ENCODE data around the gene SLC2A2.

- TF ChIP-seq NR2F2 (IDR thresholded peaks at IDR 0.05) (peak; percentile 14), CTCF (IDR thresholded peaks at IDR 0.05; ENCODE audit: low read depth, low read length, missing input control) (no peak), FOXA1 (IDR thresholded peaks at IDR 0.05) (no peak), JUND (IDR thresholded peaks at IDR 0.05) (no peak), REST (IDR thresholded peaks at IDR 0.05) (no peak), RAD21 (IDR thresholded peaks at IDR 0.05) (no peak), TAF1 (conservative IDR thresholded peaks at IDR 0.05) (no peak), SP1 (IDR thresholded peaks at IDR 0.05) (no peak), ATF3 (IDR thresholded peaks at IDR 0.05) (no peak), YY1 (IDR thresholded peaks at IDR 0.05) (no peak), RXRA (IDR thresholded peaks at IDR 0.05) (no peak), GABPA (IDR thresholded peaks at IDR 0.05 in 1 of 2, conservative IDR thresholded peaks at IDR 0.05 in 1 of 2) (no peak), EGR1 (IDR thresholded peaks at IDR 0.05; ENCODE audit: low read depth in 2 of 2) (no peak)
- TF ChIP-seq, protein P1, sequence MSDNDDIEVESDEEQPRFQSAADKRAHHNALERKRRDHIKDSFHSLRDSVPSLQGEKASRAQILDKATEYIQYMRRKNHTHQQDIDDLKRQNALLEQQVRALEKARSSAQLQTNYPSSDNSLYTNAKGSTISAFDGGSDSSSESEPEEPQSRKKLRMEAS (IDR thresholded peaks at IDR 0.05), result no peak
These were observed 42.1 kb upstream of the SLC2A2 start for GRCh38 chr3:171068658-171069057.

Data from liver (tissue), 3 donors.